ENCODE results near the gene TBXAS1. TPM values are rescaled to one million over a fixed set of nuclear protein-coding genes. Genes with fewer than 3 reads are reported as not detected.

Gene TBXAS1
- total RNA-seq, 1 donor: not detected

GRCh38 chr7:140019172-140019571, 190.1 kb downstream of the TBXAS1 start:
- no peak overlapping the region for H3K4me3 ChIP-seq (ENCODE audit: low read depth, low read length)
- no peak for TF ChIP-seq CTCF (IDR thresholded peaks at IDR 0.05; ENCODE audit: insufficient read depth, low read depth, low read length)
- DNase-seq (ENCODE audit: low read depth): no peak

- no peak for DNase-seq (ENCODE audit: low read depth)
- no peak for TF ChIP-seq CTCF (IDR thresholded peaks at IDR 0.05; ENCODE audit: insufficient read depth, low read depth, low read length)
- no peak overlapping the region for H3K4me3 ChIP-seq (ENCODE audit: low read depth, low read length)
Measured at GRCh38 chr7:140019606-140020005, 190.5 kb downstream of the TBXAS1 start.

- no peak overlapping the region for H3K4me3 ChIP-seq (ENCODE audit: low read depth, low read length)
- no peak for TF ChIP-seq CTCF (IDR thresholded peaks at IDR 0.05; ENCODE audit: insufficient read depth, low read depth, low read length)
- DNase-seq (ENCODE audit: low read depth): no peak
Measured at GRCh38 chr7:140021603-140022002, 192.5 kb downstream of the TBXAS1 start.

GRCh38 chr7:140022582-140023211, 193.6 kb downstream of the TBXAS1 start:
- no peak for TF ChIP-seq CTCF (IDR thresholded peaks at IDR 0.05; ENCODE audit: insufficient read depth, low read depth, low read length)
- DNase-seq (ENCODE audit: low read depth): no peak
- no peak overlapping the region for H3K4me3 ChIP-seq (ENCODE audit: low read depth, low read length)

GRCh38 chr7:140023728-140024127, 194.7 kb downstream of the TBXAS1 start:
- DNase-seq (ENCODE audit: low read depth): no peak
- TF ChIP-seq CTCF (IDR thresholded peaks at IDR 0.05; ENCODE audit: insufficient read depth, low read depth, low read length): no peak

GRCh38 chr7:140024585-140024984, 195.5 kb downstream of the TBXAS1 start:
- TF ChIP-seq CTCF (IDR thresholded peaks at IDR 0.05; ENCODE audit: insufficient read depth, low read depth, low read length): no peak
- no peak overlapping the region for H3K4me3 ChIP-seq (ENCODE audit: low read depth, low read length)
- no peak for DNase-seq (ENCODE audit: low read depth)

More at GRCh38 chr7:140023728-140024127, 194.7 kb downstream of the TBXAS1 start:
- H3K4me3 ChIP-seq (ENCODE audit: low read depth, low read length): no peak overlapping the region

- DNase-seq (ENCODE audit: low read depth): no peak
Measured at GRCh38 chr7:140025241-140025640, 196.2 kb downstream of the TBXAS1 start.

More at GRCh38 chr7:140025241-140025640, 196.2 kb downstream of the TBXAS1 start:
- no peak overlapping the region for H3K4me3 ChIP-seq (ENCODE audit: low read depth, low read length)
- TF ChIP-seq CTCF (IDR thresholded peaks at IDR 0.05; ENCODE audit: insufficient read depth, low read depth, low read length): no peak

Measured in fibroblast of villous mesenchyme (primary cell).